ENCODE data around the gene PSMF1. TPM values are rescaled to one million over a fixed set of nuclear protein-coding genes. Genes with fewer than 3 reads are reported as not detected.

PSMF1 gene
- total RNA-seq, 1 experiment from 2014 or later = 166 TPM

DNA sequence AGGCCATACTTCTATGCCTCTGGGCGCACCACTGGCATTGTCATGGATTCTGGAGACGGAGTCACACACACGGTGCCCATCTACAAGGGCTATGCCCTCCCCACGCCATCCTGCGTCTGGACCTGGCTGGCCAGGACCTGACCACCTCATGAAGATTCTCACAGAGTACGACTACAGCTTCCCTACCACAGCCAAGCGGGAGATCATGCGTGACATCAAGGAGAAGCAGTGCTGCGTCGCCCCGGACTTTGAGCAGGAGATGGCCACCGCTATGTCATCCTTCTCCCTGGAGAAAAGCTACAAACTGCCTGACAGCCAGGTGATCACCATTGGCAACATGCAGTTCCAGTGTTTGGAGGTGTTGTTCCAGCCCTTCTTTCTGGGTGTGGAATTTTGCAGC is 42.6 kb downstream of the PSMF1 start:
- Histone ChIP-seq H3K4me3 (no peak overlapping the region), H4K20me1 (ENCODE audit: insufficient read depth) (no peaks in the 10 kb centered on the region), H3K9me3 (ENCODE audit: insufficient read depth, low read depth) (no peaks in the 10 kb centered on the region), H2AFZ (no peak overlapping the region), H3K27me3 (ENCODE audit: insufficient read depth, low read depth) (no peaks in the 10 kb centered on the region), H3F3A (ENCODE audit: insufficient read depth, low read depth) (no peaks in the 10 kb centered on the region), H3K4me1 (replicated peaks; ENCODE audit: insufficient read depth) (no peaks in the 10 kb centered on the region), H3K27ac (no peak overlapping the region), H3K79me2 (ENCODE audit: low read depth) (no peaks in the 10 kb centered on the region), H3K4me2 (no peak overlapping the region), H3K36me3 (ENCODE audit: low read depth) (0 out of 2 replicates have a peak, but pooled peaks cover 5% of the 10 kb centered on the region), H3K9me2 (ENCODE audit: insufficient read depth) (no peaks in the 10 kb centered on the region)
- CTCF ChIA-PET = no interaction called here
- no peak for DNase-seq
- intact Hi-C loops (cut with micrococcal nuclease; ENCODE audit: unreplicated experiment) = no loop called here
- TF ChIP-seq, protein P1, sequence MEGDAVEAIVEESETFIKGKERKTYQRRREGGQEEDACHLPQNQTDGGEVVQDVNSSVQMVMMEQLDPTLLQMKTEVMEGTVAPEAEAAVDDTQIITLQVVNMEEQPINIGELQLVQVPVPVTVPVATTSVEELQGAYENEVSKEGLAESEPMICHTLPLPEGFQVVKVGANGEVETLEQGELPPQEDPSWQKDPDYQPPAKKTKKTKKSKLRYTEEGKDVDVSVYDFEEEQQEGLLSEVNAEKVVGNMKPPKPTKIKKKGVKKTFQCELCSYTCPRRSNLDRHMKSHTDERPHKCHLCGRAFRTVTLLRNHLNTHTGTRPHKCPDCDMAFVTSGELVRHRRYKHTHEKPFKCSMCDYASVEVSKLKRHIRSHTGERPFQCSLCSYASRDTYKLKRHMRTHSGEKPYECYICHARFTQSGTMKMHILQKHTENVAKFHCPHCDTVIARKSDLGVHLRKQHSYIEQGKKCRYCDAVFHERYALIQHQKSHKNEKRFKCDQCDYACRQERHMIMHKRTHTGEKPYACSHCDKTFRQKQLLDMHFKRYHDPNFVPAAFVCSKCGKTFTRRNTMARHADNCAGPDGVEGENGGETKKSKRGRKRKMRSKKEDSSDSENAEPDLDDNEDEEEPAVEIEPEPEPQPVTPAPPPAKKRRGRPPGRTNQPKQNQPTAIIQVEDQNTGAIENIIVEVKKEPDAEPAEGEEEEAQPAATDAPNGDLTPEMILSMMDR (conservative IDR thresholded peaks at IDR 0.05) = no peak
- POLR2A ChIA-PET (ENCODE audit: unreplicated experiment) = no interaction called here
- BruUV-seq (replicated peaks) = no TSS peak

DNA sequence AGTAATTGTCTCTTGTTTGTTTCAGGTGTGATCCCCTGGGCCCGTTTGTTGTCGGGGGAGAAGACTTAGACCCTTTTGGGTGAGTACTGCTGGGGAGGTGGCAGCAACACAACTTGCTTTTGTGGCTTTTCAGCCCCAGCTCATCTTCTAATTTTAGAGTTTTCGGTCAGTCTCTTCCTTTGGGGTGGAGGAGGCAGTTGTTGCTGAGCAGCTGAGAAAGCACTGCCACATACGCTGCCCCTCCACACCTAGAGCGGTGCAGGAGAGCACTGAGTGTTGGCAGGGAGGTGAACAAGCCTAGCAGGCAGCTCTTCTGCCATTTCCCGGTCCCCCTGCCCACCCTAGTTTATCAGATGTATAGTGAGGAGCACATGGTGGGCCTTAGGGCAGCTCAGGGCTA is 44.7 kb downstream of the PSMF1 start:
- Histone ChIP-seq H3K79me2 (ENCODE audit: low read depth) (no peaks in the 10 kb centered on the region), H3K27me3 (ENCODE audit: insufficient read depth, low read depth) (no peaks in the 10 kb centered on the region), H3K27ac (no peak overlapping the region), H3F3A (ENCODE audit: insufficient read depth, low read depth) (no peaks in the 10 kb centered on the region), H3K4me1 (replicated peaks; ENCODE audit: insufficient read depth) (no peaks in the 10 kb centered on the region), H3K4me3 (no peak overlapping the region), H3K9me3 (ENCODE audit: insufficient read depth, low read depth) (no peaks in the 10 kb centered on the region), H3K36me3 (ENCODE audit: low read depth) (0 out of 2 replicates have a peak, but pooled peaks cover 5% of the 10 kb centered on the region), H3K9me2 (ENCODE audit: insufficient read depth) (no peaks in the 10 kb centered on the region), H2AFZ (no peak overlapping the region), H3K4me2 (no peak overlapping the region), H4K20me1 (ENCODE audit: insufficient read depth) (no peaks in the 10 kb centered on the region)
- DNase-seq = no peak
- intact Hi-C loops (cut with micrococcal nuclease; ENCODE audit: unreplicated experiment) = no loop called here
- BruUV-seq (replicated peaks) = no TSS peak
- CTCF ChIA-PET = no interaction called here
- POLR2A ChIA-PET (ENCODE audit: unreplicated experiment) = no interaction called here
- TF ChIP-seq, protein P1 (conservative IDR thresholded peaks at IDR 0.05) = no peak
- no peak for TF ChIP-seq EZH2 (IDR thresholded peaks at IDR 0.05; ENCODE audit: low read depth)

DNA sequence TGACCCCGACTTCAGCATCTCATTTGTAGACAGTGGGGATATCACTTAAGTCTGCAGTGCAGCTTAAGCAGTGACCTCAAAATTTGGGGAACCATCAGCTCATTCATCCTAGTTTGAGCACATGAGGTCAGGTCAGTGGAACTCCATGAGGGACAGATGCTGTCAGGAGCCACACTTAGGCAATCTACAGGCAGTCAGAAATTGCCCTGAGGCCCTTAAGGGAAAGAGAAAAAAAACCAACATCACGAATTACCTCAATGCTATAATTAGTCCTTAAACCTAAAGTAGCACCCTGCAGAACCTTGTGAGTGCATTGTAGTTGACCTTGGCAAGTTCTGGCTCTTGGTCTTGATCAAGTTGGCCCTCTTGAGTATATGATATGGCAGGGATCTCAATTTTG is 45.3 kb downstream of the PSMF1 start:
- no TSS peak for BruUV-seq (replicated peaks)
- TF ChIP-seq EZH2 (IDR thresholded peaks at IDR 0.05; ENCODE audit: low read depth) = no peak
- TF ChIP-seq, protein P1 (conservative IDR thresholded peaks at IDR 0.05) = no peak
- H3K27ac ChIP-seq = no peak overlapping the region
- 0 out of 2 replicates have a peak, but pooled peaks cover 5% of the 10 kb centered on the region for H3K36me3 ChIP-seq (ENCODE audit: low read depth)
- no peaks in the 10 kb centered on the region for H3K79me2 ChIP-seq (ENCODE audit: low read depth)
- CTCF ChIA-PET = no interaction called here
- POLR2A ChIA-PET (ENCODE audit: unreplicated experiment) = no interaction called here
- H3K27me3 ChIP-seq (ENCODE audit: insufficient read depth, low read depth) = no peaks in the 10 kb centered on the region
- no peaks in the 10 kb centered on the region for H3K9me2 ChIP-seq (ENCODE audit: insufficient read depth)
- no peak overlapping the region for H3K4me2 ChIP-seq
- no peaks in the 10 kb centered on the region for H3F3A ChIP-seq (ENCODE audit: insufficient read depth, low read depth)
- DNase-seq = no peak
- no peak overlapping the region for H2AFZ ChIP-seq
- H3K9me3 ChIP-seq (ENCODE audit: insufficient read depth, low read depth) = no peaks in the 10 kb centered on the region
- no peak overlapping the region for H3K4me3 ChIP-seq
- no peaks in the 10 kb centered on the region for H4K20me1 ChIP-seq (ENCODE audit: insufficient read depth)
- intact Hi-C loops (cut with micrococcal nuclease; ENCODE audit: unreplicated experiment) = no loop called here
- no peaks in the 10 kb centered on the region for H3K4me1 ChIP-seq (replicated peaks; ENCODE audit: insufficient read depth)

Data from PC-9 (cell line).